ENCODE measurements around the gene CLASP1. TPM values are rescaled to one million over a fixed set of nuclear protein-coding genes. Genes with fewer than 3 reads are reported as not detected.
A peak's percentile ranks its signal among the peaks of the same experiment; 100 is the strongest.

The CLASP1 gene
- total RNA-seq, 1 donor from 2014 or later, result 69.3 TPM

DNA sequence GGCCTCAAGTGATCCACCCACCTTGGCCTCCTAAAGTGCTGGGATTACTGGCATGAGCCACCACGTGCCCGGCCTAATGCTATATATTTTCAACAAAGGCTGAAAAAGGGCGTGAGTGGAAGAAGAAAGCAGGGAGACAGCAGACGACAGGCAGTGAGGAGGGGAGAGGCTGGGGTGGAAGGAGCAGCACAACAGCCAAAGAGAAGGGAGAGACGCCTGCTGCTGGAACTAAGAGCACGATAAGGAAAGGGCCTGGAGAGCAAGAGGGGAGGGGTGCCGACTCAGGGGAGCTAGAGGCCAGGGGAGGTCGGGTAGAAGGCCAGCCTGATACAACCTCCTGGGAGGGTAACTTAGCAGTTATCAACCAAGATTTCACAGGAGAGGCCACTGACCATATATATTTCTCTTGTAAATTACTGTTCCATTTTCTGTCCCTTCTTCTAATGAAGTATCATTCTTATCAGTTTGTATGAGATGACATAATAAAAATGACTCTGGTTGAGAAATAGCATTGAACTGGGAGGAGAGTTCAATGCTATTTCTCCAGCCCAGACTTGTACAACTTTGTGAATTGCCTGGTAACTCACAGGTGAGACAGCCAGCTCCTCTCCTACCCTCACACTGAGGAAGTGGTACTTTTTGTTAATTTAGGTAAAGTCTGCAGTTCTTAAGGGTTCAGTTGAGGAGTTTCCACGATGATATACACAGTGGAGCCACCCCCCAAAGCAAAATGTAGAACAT, 124.4 kb downstream of the CLASP1 start:
- no peaks in the 10 kb centered on the region for H3K9me3 Mint-ChIP-seq
- peak overlapping the region; percentile 44 for H3K27ac Mint-ChIP-seq
- intact Hi-C loops (cut with micrococcal nuclease), result loop anchor here (10.0 kb wide), 1 partner anchor 120 kb away; no protein-coding TSS in a partner anchor
- peaks cover 41% of the 10 kb centered on the region for H3K36me3 Mint-ChIP-seq (ENCODE audit: low read depth)
- no peak overlapping the region for H3K4me3 Mint-ChIP-seq
- H3K4me1 Mint-ChIP-seq, result peaks cover 32% of the 10 kb centered on the region
- H3K27me3 Mint-ChIP-seq, result no peaks in the 10 kb centered on the region
- DNase-seq, result peak; percentile 55

- no peaks in the 10 kb centered on the region for H3K9me3 Mint-ChIP-seq
- peaks cover 9% of the 10 kb centered on the region for H3K4me1 Mint-ChIP-seq
- peaks cover 32% of the 10 kb centered on the region for H3K36me3 Mint-ChIP-seq (ENCODE audit: low read depth)
- no peak overlapping the region for H3K27ac Mint-ChIP-seq
- no peak overlapping the region for H3K4me3 Mint-ChIP-seq
- peak; percentile 49 for DNase-seq
- intact Hi-C loops (cut with micrococcal nuclease), result loop anchor here (10.0 kb wide), 1 partner anchor 117 kb away; no protein-coding TSS in a partner anchor
- no peaks in the 10 kb centered on the region for H3K27me3 Mint-ChIP-seq
These were observed 127.9 kb downstream of the CLASP1 start for GRCh38 chr2:121521359-121521758.

DNA sequence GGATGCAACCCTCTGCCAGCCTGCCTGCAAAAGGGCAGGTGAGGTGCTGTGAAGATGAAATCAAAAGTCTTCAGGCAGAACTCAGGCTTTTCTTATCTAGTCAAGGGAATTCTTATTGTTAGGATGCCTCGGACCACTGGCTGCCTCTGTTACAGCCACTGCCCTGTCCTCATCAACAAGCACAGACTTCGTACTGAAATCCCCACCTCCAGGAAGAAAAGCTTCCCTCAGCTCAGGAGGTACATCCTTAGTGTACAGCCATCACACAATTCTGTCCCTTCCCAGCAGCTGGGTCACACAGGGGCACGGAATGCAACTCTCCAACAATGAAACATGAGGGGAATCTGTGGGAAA, 128.6 kb downstream of the CLASP1 start:
- Mint-ChIP-seq H3K27me3 (no peaks in the 10 kb centered on the region), H3K9me3 (no peaks in the 10 kb centered on the region), H3K36me3 (ENCODE audit: low read depth) (peaks cover 30% of the 10 kb centered on the region), H3K4me1 (peaks cover 4% of the 10 kb centered on the region), H3K4me3 (no peak overlapping the region), H3K27ac (no peak overlapping the region)
- peak; percentile 53 for DNase-seq
- intact Hi-C loops (cut with micrococcal nuclease), result loop anchor here (10.0 kb wide), 1 partner anchor 116 kb away; no protein-coding TSS in a partner anchor

DNA sequence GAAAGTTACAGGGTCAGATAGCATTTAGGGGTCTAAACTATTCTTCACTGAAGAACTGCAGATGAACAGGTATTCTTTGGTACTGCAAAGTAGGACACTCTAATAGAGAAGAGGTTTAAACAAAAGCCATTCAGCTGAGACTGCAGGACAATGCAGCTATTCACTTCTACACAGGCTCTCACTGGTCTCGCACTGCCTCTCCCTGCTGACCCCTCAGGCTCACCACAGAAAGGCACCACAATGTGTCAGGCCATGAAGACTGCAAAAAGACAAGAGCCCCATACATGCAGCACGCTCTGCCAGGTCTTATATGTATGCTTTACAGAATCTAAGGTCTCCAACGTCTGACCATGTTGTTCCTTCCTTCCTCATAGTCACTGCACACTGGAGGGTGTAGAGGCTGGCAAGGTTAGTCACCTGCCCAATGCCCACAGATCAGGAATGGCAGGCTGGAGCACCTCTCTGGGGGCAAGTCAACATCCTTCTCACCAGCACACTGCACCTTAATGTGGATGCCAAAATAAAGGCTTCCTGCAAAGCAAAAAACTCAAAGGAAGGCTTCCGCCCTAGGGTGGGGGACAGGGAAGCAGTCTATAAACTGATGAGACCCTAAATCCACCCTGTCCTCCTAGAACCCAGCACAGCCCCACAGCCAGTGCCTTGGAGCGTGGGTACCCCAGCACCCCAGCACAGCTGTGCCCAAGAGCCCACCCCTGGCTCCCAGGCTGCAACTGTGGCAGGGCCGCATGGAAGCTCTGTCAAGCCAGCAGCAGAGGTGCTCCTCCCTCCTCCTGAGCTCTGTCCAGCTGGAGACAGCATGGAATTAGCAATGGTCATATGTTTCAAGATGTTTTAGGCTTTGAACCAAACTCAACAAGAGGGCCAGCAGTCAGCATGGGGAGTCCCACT, 129.3 kb downstream of the CLASP1 start:
- Mint-ChIP-seq H3K4me3 (no peak overlapping the region), H3K27me3 (no peaks in the 10 kb centered on the region), H3K27ac (no peak overlapping the region), H3K4me1 (peaks cover 6% of the 10 kb centered on the region), H3K36me3 (ENCODE audit: low read depth) (peaks cover 30% of the 10 kb centered on the region), H3K9me3 (no peaks in the 10 kb centered on the region)
- DNase-seq, result peak; percentile 44
- intact Hi-C loops (cut with micrococcal nuclease), result loop anchor here (10.0 kb wide), 1 partner anchor 115 kb away; no protein-coding TSS in a partner anchor

GRCh38 chr2:121519153-121519552, 130.1 kb downstream of the CLASP1 start:
- Mint-ChIP-seq H3K27ac (peak overlapping the region; percentile 16), H3K27me3 (no peaks in the 10 kb centered on the region), H3K9me3 (no peaks in the 10 kb centered on the region), H3K4me1 (peaks cover 11% of the 10 kb centered on the region), H3K36me3 (ENCODE audit: low read depth) (peaks cover 31% of the 10 kb centered on the region), H3K4me3 (no peak overlapping the region)
- peak; percentile 40 for DNase-seq
- intact Hi-C loops (cut with micrococcal nuclease), result no loop called here

- H3K4me3 Mint-ChIP-seq, result no peak overlapping the region
- H3K4me1 Mint-ChIP-seq, result peaks cover 8% of the 10 kb centered on the region
- H3K27ac Mint-ChIP-seq, result peak overlapping the region; percentile 12
- no peaks in the 10 kb centered on the region for H3K9me3 Mint-ChIP-seq
- intact Hi-C loops (cut with micrococcal nuclease), result loop anchor here (5.0 kb wide), 1 partner anchor 41 kb away; no protein-coding TSS in a partner anchor
- H3K27me3 Mint-ChIP-seq, result no peaks in the 10 kb centered on the region
- no peak for DNase-seq
- peaks cover 45% of the 10 kb centered on the region for H3K36me3 Mint-ChIP-seq (ENCODE audit: low read depth)
These were observed 135.5 kb downstream of the CLASP1 start for GRCh38 chr2:121513597-121514333.

DNA sequence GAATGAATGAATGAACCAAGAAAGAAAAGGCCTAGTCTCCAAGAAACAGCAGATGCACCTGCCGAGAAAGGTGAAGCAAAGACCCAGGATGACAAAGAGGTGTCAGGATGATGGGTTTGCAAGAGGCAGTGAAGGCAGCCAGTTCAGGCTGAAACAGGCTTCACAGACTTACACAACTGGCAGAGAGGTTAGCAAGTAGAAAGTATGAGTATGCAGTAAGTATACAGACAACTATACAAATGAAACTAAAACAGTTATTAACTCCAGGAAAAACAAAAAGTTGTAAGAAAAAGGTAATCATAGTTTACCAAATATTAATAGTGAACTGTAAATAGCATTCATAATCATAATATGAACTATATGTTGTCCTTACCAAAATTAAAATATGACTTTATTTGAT, 138.4 kb downstream of the CLASP1 start:
- Mint-ChIP-seq H3K27me3 (no peaks in the 10 kb centered on the region), H3K27ac (no peak overlapping the region), H3K36me3 (ENCODE audit: low read depth) (peaks cover 53% of the 10 kb centered on the region), H3K4me1 (peaks cover 10% of the 10 kb centered on the region), H3K4me3 (no peak overlapping the region), H3K9me3 (no peaks in the 10 kb centered on the region)
- intact Hi-C loops (cut with micrococcal nuclease), result loop anchor here (5.0 kb wide), 1 partner anchor 39 kb away; no protein-coding TSS in a partner anchor
- DNase-seq, result no peak

DNA sequence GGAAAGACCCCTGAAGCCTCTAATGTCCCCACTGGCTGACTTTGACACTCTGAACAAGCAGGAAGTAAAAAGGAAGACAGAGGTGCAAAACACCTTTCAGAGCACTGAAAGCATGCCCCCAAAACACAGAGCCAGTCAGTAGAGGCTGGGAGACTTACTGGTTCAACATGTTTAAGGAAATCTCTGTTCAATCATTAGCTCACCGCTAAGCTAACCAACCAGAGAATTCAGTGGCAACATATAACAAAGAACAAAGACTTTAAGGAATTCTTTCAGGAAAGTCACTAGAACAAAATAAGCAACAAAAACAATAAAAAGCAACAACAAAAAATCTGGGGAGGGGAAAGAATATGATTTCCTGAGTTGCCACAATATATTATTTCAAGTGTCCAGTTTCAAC, 142.6 kb downstream of the CLASP1 start:
- Mint-ChIP-seq H3K4me3 (no peak overlapping the region), H3K9me3 (no peaks in the 10 kb centered on the region), H3K27ac (no peak overlapping the region)

GRCh38 chr2:121505986-121506586, 143.2 kb downstream of the CLASP1 start:
- no peak for DNase-seq
- H3K27me3 Mint-ChIP-seq, result no peaks in the 10 kb centered on the region
- peaks cover 13% of the 10 kb centered on the region for H3K4me1 Mint-ChIP-seq
- intact Hi-C loops (cut with micrococcal nuclease), result no loop called here
- H3K9me3 Mint-ChIP-seq, result no peaks in the 10 kb centered on the region
- H3K4me3 Mint-ChIP-seq, result no peak overlapping the region
- H3K27ac Mint-ChIP-seq, result no peak overlapping the region
- H3K36me3 Mint-ChIP-seq (ENCODE audit: low read depth), result peaks cover 52% of the 10 kb centered on the region

More for the DNA sequence above, 142.6 kb downstream of the CLASP1 start:
- H3K27me3 Mint-ChIP-seq, result no peaks in the 10 kb centered on the region
- peaks cover 50% of the 10 kb centered on the region for H3K36me3 Mint-ChIP-seq (ENCODE audit: low read depth)
- intact Hi-C loops (cut with micrococcal nuclease), result no loop called here
- H3K4me1 Mint-ChIP-seq, result peaks cover 11% of the 10 kb centered on the region
- DNase-seq, result no peak

GRCh38 chr2:121505005-121505404, 144.3 kb downstream of the CLASP1 start:
- peaks cover 52% of the 10 kb centered on the region for H3K36me3 Mint-ChIP-seq (ENCODE audit: low read depth)
- H3K4me1 Mint-ChIP-seq, result peaks cover 15% of the 10 kb centered on the region
- no peak overlapping the region for H3K4me3 Mint-ChIP-seq
- intact Hi-C loops (cut with micrococcal nuclease), result no loop called here
- H3K9me3 Mint-ChIP-seq, result peaks cover under 1% of the 10 kb centered on the region
- H3K27ac Mint-ChIP-seq, result no peak overlapping the region
- DNase-seq, result no peak
- H3K27me3 Mint-ChIP-seq, result no peaks in the 10 kb centered on the region

DNA sequence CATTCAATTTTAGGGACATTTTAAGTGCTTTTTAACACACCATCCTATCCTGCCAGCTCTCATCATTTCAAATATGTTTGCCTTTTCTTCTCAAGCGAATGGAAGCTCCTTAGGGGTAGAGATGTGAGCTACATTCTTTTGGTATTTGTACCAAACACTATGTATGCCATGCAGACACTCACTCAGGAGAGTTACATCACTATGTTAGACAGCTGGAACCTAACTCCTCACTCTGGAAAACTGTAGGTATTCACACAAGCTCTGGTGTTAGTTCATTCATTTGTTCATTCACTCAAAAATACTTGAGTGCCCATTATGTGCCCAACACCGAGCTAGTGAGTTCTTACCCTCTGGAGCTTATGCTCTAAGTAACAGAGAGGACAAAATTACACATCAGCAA, 144.9 kb downstream of the CLASP1 start:
- H3K9me3 Mint-ChIP-seq, result peaks cover 3% of the 10 kb centered on the region
- no peak for DNase-seq
- H3K36me3 Mint-ChIP-seq (ENCODE audit: low read depth), result peaks cover 54% of the 10 kb centered on the region
- H3K27ac Mint-ChIP-seq, result no peak overlapping the region
- no peaks in the 10 kb centered on the region for H3K27me3 Mint-ChIP-seq
- H3K4me1 Mint-ChIP-seq, result peaks cover 15% of the 10 kb centered on the region
- intact Hi-C loops (cut with micrococcal nuclease), result no loop called here
- H3K4me3 Mint-ChIP-seq, result no peak overlapping the region

- peaks cover 14% of the 10 kb centered on the region for H3K4me1 Mint-ChIP-seq
- peaks cover 54% of the 10 kb centered on the region for H3K36me3 Mint-ChIP-seq (ENCODE audit: low read depth)
- H3K27ac Mint-ChIP-seq, result no peak overlapping the region
- H3K4me3 Mint-ChIP-seq, result no peak overlapping the region
- intact Hi-C loops (cut with micrococcal nuclease), result no loop called here
- peaks cover 3% of the 10 kb centered on the region for H3K9me3 Mint-ChIP-seq
- H3K27me3 Mint-ChIP-seq, result no peaks in the 10 kb centered on the region
- DNase-seq, result no peak
These were observed 146.5 kb downstream of the CLASP1 start for GRCh38 chr2:121502781-121503180.

GRCh38 chr2:121502246-121502645, 147.0 kb downstream of the CLASP1 start:
- H3K27ac Mint-ChIP-seq, result no peak overlapping the region
- H3K4me3 Mint-ChIP-seq, result no peak overlapping the region
- no peak for DNase-seq
- intact Hi-C loops (cut with micrococcal nuclease), result no loop called here
- peaks cover 50% of the 10 kb centered on the region for H3K36me3 Mint-ChIP-seq (ENCODE audit: low read depth)
- peaks cover 3% of the 10 kb centered on the region for H3K9me3 Mint-ChIP-seq
- H3K27me3 Mint-ChIP-seq, result no peaks in the 10 kb centered on the region
- H3K4me1 Mint-ChIP-seq, result peaks cover 14% of the 10 kb centered on the region
